Stimulated activated CD4-positive, alpha-beta T cell treated with anti-CD3 and anti-CD28 coated beads, Interleukin-4, amount 100 ng/mL, for 1 hour (primary cell): ENCODE data around the gene PRDM16.

Experiments used
- DNase-seq: peaks from one replicate; pipeline ENCODE4 v3.0.0-alpha.2; 2020

PRDM16 gene

DNA sequence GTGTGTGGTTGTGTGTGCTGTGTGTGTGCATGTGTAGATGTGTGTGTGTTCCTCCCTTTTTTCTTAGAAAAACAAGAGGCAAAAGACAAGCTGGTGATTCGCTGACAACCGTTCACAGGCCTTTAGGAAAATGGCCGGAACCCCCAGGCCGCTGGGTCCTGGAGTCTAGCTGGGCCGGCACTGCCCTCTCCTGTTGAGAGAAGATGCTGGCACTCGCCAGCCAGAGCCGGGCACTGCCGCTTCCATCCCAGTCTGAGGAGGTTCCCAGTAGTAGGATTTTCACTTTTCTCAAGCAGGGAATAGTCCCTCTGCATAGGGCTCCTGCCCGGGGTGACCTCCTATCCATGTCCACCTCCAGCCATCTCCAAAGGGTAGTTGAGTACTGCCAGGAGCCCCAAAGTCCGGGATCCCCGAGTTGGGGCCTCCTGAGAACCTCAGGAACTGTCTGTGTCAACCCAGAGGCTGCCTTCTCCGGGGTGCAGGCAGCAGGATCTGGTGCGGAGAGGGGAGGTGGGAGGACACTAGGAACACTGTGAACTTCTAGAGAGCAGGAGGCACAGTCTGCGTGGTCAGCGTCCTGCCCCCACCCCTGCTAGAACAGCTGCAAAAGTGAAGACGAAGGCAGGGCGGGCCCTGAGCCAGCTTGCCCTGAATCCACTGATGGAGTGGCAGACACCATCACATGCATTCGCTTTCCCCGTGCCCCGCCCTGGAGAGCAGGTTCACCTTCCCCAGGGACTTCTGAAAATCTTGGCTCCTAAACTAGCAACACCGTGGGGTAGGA lies 341.3 kb downstream of the PRDM16 start:
- no peak for DNase-seq

DNA sequence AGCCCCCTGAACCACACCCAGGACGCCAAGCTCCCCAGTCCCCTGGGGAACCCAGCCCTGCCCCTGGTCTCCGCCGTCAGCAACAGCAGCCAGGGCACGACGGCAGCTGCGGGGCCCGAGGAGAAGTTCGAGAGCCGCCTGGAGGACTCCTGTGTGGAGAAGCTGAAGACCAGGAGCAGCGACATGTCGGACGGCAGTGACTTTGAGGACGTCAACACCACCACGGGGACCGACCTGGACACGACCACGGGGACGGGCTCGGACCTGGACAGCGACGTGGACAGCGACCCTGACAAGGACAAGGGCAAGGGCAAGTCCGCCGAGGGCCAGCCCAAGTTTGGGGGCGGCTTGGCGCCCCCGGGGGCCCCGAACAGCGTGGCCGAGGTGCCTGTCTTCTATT lies 342.8 kb downstream of the PRDM16 start:
- DNase-seq = no peak

DNA sequence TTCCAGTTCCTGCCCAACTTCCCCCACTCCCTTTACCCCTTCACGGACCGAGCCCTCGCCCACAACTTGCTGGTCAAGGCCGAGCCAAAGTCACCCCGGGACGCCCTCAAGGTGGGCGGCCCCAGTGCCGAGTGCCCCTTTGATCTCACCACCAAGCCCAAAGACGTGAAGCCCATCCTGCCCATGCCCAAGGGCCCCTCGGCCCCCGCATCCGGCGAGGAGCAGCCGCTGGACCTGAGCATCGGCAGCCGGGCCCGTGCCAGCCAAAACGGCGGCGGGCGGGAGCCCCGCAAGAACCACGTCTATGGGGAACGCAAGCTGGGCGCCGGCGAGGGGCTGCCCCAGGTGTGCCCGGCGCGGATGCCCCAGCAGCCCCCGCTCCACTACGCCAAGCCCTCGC lies 343.4 kb downstream of the PRDM16 start:
- DNase-seq = no peak

DNA sequence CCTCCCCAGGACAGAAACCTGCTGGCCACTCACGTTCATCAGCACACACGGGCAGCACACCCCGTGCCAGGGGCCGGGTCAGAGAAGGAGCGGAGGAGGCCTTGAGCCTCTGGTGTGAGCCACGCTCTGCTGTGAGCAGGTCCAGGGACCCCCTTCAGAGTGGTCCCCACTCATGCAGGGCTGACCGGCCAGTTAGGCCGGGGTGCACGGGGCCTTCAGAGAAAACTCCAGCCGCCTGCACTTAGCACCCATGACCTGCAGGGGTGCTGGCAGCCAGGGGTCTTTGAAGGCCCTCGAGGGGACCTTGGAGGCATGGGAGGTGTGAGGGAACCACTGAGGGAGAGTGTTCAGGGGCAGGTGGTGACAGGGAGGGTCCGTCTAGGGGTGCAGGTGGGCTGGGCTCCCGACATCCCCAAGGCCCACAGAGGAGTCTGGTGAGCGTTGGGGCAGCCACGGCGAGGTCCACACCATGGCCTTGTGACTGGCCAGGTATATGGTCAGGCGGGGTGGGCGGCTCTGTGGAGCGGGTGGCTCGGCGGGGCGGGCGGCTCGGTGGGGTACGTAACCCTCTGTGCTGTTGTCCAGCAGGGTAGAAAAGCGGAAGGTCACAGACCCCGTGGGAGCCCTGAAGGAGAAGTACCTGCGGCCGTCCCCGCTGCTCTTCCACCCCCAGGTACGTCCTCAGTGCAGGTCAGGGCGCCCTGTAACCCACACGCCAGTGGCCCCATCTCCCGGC lies 345.1 kb downstream of the PRDM16 start:
- DNase-seq = no peak

DNA sequence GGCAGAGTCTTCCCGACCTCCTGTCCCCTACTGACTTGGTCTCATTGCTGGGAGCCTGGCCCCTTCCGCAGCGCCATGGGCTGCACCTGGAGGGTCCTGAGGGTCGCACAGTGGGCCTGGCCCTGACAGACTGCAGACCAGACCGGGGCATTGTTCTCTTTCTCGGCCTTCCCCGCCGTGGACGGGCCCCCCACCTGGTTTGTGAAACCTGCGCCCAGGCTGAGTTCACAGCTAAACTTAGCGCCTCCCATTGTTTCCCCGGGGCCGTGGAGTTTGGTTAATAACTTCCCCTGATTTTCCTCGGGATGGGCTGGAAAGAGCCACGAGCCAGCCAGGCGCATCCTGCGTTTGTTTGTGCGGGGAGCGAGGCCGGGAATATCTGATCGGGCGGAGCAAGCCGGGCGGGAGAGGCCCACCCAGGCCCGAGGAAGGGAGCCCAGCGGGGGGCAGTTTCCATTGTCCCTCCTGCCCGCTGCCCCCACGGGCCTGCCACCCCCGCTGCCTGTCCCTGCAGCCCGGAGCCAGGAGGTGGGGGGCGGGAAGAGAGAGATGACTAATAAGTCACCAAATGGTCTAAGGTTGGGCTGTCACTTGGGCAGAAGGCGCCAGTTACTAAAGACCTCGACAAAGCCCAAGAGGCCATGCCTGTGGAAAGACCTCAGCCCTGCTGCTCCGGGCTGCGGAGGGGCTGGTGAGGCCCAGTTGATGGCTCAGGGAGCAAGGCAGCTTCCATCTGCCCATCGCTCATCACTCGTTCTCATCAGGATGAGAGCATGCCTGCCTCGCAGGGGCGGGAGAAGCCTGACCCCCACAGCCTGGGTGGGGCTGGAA lies 346.5 kb downstream of the PRDM16 start:
- DNase-seq = no peak

DNA sequence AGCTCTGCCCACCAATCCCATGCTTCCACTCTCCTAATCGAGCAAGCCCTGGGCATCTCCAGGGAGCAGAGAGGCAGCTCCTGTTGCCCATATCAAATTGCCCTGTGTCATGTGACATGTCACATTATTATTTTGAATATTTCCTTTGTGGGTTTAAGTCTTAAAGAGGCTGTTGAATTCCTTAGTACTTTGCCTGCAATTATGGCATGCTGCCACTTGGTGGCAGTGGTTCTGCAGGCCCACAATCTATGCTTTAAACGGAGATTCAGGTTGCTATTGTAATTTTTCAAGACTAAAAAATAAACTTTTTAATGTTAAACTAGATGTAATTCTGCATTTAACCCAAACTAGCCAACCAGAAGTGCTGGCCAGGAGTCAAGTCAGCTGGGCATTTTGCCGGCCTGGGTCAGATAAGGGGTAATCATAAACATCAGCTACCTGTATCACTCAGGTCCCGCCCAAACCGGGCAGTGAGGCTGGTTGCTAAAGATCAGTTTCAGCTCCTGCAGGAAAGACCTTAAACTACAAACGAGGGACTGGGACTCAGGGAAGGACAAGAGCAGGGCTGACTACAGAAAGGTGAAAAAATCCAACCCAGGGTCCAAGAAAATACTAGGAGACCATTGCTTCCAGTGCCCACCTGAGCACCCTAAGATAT lies 348.2 kb downstream of the PRDM16 start:
- no peak for DNase-seq

DNA sequence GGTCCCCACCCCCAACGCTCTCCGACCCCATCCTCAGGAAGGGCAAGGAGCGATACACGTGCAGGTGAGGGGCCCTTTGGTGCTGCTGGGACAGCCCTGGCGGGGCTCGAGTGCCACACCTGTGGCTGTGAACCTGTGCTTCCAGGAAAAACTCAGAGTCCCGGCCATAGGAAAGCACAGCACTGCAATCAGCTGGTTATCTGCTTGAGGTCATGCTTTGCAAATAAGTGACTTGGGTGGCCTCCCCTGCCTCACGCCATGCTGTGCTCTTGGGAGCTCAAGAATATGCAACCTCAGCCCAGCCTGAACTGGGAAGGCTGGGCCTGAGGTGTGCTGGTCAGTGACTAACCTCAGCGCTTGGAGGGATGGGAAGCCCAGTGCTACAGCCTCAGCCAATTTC lies 348.9 kb downstream of the PRDM16 start:
- DNase-seq = no peak

DNA sequence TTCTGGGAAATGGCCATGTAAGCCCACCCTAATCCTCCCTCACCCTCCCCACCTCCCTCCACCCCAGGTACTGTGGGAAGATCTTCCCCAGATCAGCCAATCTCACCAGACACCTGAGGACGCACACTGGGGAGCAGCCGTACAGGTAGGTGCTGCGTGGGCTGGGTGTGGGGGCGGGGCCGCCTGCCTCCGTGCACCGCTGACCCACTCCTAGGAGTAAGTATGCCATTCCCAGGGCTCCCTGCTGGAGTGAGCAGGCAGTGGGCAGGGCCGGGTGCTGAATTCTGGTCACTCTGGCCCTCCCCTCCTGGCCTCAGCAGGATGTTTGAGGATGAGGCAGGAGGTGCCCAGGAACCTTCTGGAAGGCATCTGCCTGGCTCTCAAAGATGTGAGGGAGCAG lies 349.6 kb downstream of the PRDM16 start:
- DNase-seq = no peak

DNA sequence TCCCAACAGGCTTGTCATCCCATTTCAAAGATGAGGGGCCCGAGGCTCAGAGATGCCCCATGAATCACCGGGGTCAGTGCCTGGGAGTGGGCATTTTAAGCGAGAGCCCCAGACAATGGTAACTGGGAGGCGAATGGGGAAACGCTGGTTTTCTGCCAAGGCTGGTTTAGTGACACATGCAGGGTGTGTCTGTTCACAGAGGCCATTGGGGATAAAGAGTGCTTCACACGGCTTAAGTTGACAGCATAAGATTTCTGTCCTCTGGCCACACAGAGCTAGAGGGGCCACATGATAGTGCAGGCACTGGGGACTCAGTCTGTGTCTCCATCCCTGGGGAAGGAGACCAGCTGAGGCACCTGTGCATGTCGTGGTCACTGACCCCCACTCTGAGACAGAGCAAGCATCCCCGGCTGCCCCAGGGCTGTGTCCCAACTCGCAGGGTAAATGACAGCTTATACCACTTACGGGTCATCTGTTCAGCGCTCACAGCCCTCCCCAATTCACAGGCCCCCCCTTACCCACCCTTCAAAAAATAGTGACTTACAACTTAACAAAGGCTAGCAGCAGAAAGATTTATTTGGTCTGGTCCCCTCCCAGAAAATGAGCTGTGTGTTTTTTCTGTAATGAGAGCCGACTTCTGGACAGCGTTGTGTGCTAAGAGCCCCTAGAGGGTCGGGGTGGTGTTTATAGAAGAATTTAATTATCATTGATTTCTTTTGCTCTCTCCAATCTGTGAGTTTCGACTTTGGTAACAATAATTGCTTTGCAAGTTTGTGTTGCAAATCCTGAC lies 350.6 kb downstream of the PRDM16 start:
- no peak for DNase-seq

DNA sequence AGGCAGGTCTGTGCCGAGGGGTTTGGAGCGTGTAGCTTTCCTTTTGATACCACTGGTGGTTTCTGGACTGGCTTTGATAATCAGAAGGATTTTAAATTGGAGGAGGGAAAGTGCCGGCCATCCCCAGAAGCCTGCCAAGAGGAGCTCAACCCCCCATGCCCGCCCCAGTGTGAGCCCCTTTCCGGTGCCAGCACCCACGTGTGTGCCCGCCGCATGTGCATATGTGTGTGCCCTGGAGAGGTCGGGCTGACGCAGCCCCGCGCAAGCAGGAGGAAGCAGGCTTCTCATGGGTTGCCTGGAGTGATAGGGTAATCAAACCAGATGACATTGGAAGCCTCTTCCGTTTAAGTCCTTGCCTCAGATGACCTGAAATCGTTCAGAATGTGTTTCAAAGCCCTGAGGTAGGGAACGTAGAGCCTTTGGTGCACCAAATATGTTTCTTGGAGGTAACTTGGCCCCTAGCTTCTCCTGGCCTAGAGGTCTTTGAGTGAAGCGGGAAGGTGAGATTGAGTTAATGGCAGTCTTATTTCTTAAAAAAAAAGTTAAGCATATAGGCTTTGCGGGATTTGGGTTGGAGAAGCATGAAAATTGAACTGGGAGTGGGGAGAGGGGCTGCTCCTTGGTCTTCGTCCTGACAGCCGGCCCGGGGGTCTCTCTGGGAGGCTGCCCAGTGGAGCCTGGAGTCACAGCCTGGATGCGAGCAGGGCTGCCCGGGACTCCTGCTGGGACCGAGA lies 351.4 kb downstream of the PRDM16 start:
- no peak for DNase-seq

DNA sequence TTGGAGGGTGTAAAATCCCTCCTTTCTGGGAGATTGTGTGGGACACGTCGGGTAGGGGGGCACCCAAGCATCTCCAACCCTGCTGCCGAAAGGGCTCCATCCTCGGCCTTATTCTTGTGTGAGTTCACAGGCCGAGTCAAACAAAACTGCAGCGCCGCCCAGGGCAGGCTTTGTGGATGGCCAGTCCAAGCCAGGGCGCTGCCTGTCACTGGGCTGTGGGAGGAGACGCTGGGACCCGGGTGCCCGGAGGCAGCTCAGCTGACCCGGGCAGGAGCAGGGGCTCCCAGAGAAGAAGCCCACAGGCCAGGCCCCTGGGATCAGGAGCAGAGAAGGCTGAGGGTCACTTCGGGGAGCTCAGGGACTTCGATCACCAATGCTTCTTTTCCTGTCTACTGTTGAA lies 353.6 kb downstream of the PRDM16 start:
- DNase-seq = no peak

DNA sequence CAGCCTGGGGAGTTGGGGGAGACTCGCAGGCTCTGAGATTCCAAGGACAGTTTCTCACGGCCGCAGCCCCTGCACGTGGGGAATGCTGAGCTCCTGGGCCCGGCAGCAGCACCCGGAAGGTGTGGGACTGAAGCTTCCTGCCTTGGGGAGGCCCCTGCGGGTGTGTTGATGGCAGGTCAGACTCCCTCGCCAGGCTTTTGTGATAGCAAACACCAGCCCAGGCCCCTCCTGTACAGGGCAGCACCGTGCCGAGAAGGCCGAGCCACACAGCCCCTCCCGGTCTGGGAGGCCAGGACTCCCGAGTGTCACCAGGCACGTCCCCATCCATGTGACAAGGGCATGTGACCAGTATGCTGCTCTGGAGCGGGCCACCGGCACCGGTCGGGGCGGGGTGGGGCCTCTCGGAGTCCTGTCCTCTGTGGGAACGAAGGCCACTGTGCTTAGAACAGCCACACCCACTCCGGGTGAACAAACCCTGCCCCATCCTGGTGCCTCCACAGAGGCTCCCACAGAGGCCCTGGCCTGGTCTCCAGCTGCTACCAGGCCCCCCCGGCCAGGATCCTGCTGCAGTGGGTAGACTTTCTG lies 354.3 kb downstream of the PRDM16 start:
- no peak for DNase-seq

DNA sequence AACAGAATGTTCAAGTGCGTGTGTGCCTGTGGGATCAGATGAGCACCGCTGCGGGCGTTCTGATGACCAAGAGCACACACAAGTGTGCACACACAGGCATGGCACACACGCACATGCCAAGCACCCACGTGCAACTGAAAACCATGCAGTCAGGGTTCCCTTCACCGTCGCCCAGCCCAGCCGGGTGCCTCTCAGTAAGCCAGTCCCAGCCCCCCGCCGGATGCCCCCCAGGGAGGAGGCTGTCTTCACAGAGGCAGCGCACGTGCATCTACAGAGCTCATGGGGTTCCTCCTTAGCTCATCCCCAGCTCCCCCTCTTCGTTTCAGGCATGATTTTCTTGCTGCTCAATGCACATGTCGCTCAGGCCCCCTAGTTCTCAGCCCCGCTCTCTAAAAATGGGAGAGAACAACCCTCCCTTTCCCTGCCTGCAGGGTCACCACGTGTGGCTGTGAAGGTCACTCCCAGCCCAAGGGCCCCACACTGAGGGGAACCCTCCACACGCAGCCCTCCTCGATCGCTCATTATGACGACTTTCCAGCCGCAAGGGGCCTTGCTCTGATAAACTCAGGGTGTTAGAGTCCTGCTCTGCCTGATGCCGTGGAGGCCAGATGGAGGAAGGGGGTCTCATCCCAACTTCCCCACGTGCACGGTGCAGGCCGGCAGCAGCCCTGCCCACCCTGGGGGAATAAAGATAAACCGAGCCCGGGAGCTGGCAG lies 355.1 kb downstream of the PRDM16 start:
- DNase-seq = no peak

DNA sequence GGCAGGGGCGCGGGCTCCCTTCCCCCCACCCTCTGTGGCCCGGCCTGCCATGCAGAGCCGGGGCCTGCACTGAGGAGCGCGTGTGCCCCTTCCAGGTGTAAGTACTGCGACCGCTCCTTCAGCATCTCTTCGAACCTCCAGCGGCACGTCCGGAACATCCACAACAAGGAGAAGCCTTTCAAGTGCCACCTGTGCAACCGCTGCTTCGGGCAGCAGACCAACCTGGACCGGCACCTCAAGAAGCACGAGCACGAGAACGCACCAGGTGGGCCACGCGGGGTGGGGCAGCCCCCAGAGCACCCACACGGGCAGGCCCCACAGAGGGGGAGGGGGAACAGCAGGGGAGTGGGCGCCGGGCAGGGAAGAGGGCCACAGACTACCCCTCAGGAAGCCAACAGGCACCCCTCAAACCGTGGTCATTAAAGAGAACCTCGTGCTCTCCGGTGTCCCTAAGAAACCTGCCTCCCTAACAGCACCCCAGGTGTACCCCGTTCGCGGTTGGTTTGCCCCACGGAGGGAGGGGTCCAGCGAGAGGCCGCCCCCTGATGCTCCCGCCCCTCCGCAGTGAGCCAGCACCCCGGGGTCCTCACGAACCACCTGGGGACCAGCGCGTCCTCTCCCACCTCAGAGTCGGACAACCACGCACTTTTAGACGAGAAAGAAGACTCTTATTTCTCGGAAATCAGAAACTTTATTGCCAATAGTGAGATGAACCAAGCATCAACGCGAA lies 356.6 kb downstream of the PRDM16 start:
- DNase-seq = no peak

DNA sequence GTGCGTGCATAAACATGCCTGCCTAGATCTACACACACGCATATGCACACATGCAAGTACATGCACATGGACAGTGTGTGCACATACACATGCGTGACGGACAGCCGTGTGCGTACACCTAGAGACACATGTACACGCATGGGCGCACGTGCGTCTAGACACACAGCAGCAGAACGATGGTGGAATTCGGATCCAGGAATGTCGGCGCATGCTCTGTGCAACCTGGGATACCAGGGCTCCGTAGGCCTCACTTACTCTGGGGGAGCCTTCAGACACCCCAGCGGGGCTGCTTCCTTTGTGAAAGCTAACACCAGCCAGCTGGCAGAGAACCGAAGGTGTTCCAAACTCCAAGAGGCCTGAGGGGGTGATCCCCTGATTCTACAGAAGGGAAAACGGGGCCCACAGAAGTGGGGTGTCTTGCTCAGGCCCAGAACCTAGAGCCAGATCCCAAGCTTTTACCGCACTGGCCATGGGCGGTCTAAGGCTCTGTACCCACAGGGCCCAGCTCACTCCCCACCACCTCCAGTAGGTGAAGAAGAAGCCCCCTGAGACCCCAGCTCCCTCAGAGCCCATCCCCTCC lies 358.0 kb downstream of the PRDM16 start:
- DNase-seq = no peak

DNA sequence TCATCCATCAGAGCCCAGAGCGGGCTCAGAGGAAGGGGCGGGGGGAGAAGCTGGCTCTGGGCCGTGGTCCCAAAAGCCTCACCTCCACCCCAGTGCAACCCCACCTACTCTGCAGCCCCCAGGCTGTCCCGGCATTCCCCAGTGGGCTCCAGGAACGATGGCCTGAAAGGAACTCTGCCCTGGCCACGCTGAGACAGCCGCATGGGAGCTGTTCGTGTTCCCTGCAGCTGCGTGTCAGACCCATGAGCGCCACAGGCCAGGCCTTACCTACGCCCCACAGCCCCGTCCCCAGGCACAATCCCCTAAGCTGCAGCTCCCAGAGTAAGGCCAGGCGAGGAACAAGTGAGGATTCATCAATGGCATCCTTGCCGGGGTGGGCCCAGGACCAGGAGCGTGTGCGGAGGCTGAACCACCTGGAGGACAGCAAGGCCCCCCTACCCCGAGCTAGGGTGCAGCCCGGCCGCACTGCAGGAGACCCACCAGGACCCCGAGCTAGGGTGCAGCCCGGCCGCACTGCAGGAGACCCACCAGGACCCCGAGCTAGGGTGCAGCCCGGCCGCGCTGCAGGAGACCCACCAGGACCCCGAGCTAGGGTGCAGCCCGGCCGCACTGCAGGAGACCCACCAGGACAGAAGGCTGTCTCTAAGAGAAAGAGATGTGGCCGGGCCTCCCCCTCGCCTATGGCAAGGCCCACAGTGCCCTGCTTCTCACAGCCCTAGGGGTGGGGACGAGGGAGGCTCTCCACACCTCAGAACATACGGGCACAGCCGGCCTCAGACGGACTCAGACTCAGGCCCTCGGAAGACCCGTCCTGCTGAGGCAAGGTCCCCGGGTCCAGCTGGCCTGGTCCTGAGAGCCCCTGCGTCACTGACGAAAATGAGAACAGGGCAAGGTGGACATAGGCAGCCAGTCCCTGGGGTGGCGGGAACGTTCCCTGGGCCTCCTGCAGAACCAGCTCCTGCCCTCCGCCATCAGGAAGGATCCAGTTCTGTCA lies 359.0 kb downstream of the PRDM16 start:
- DNase-seq = no peak

DNA sequence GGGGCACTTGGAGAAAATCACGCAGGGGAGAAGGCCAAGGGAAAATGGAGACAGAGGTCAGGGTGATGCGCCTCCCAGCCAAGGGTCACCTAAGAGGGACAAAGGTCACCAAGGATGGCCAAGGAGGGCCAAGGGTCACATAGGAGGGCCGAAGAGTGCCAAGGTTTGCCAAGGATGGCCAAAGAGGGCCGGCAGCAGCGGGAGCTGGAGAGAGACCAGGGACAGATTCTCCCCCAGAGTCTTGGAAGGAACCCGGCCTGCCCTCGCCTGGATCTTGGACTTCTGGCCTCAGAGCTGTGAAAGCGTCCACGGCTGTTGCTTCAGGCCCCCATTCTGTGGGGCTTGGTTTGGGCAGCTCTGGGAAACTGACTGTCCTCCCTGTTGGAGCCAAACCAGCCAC lies 359.9 kb downstream of the PRDM16 start:
- DNase-seq = no peak

DNA sequence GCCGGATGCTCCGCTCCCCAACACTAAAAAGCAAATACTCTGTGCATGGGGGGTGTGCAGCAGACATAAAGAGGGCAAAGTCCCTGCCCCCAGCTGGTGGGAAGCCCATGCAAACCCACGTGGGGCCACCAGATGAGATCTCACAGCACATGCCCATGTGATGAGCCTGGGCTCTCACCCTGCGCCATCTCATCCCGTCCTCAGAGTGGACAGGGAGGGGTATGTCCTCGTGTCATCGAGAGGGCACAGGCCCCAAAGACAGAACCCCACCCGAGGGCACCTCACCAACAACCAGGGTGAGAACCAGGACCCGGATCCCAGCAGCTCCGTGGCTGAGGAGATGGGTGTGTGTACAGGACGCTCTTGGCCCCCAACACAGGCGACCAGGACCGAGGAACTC lies 360.3 kb downstream of the PRDM16 start:
- no peak for DNase-seq
